K562 (cell line): ENCODE data around the gene PLD5. TPM values are rescaled to one million over a fixed set of nuclear protein-coding genes. Genes with fewer than 3 reads are reported as not detected.

Source experiments
- ATAC-seq: fragments of 200-7000 bp; cut with Tn5 transposase; 3 replicates; pipeline ENCODE4 v1.9.1; 2020; ENCODE audit warnings: moderate library complexity
- BruUV-seq: library from RNA; stranded (reverse); fragments of 400-500 nt; replicated peaks from 2 replicates; lab custom pipeline; 2021; lab: Mats Ljungman, UMichigan
- CTCF ChIA-PET: fragments of 300-600 bp; formaldehyde crosslinking; extraction: SDS; loops from one replicate; lab custom pipeline; 2021; ENCODE audit warnings: low intra/inter-chr PET ratio; lab: Yijun Ruan, JAX
- POLR2A ChIA-PET: fragments of 300-600, 350-650 bp; sonication (Branson Sonifier 250); formaldehyde crosslinking; extraction: SDS; loops from one replicate; lab custom pipeline; 2021; ENCODE audit warnings: antibody characterized with exemption, inconsistent platforms; lab: Yijun Ruan, JAX
- DNase-seq, 4 experiments: peaks; one replicate each; pipeline versions ENCODE4 v3.0.0 to v3.0.0-alpha.2; 2011 to 2018; ENCODE audit warnings: low spot score in 3 of 4, mixed read lengths in 3 of 4; ENCODE audit errors: extremely low read depth in 1 of 4
- FAIRE-seq: peaks from 2 replicates; lab custom pipeline; 2011; peaks lifted over from hg19 to GRCh38; lab: Jason Lieb, UNC
- H2AFZ ChIP-seq: 2 replicates; pipeline ENCODE4 v1.6.0; 2011; ENCODE audit warnings: low read depth, low read length, control low read depth, inconsistent platforms
- H3K27ac ChIP-seq: fragments of 200-600 bp; 3 replicates; pipeline ENCODE4 v1.8.0; 2011; ENCODE audit warnings: low read depth, mild to moderate bottlenecking, control low read depth, inconsistent platforms, low read length, moderate library complexity, mixed read lengths; ENCODE audit errors: extremely low read depth
- H3K27me3 ChIP-seq, 2 experiments: fragments of 300-600 bp in 1 of 2; 2 replicates in 1 of 2; 3 replicates in 1 of 2; pipeline versions ENCODE4 v1.6.0 to v1.8.0; 2011; ENCODE audit warnings: inconsistent platforms in 2 of 2, low read length in 2 of 2, mild to moderate bottlenecking in 1 of 2, mixed read lengths in 1 of 2, moderate library complexity in 1 of 2; ENCODE audit not compliant: control insufficient read depth in 2 of 2, insufficient read depth in 2 of 2
- H3K36me3 ChIP-seq: fragments of 300-600 bp; 3 replicates; pipeline ENCODE4 v1.8.0; 2011; ENCODE audit warnings: mild to moderate bottlenecking, low read length, inconsistent platforms; ENCODE audit not compliant: control insufficient read depth, insufficient read depth
- H3K4me1 ChIP-seq, 2 experiments: fragments of 200-600 bp in 1 of 2; replicated peaks in 1 of 2; 2 replicates in 1 of 2; 3 replicates in 1 of 2; pipeline versions ENCODE4 v1.5.1 to v1.8.0; 2011; ENCODE audit warnings: inconsistent platforms in 2 of 2, low read length in 2 of 2, mild to moderate bottlenecking in 1 of 2, mixed read lengths in 1 of 2, moderate library complexity in 1 of 2; ENCODE audit not compliant: control insufficient read depth in 2 of 2, insufficient read depth in 2 of 2
- H3K4me2 ChIP-seq: 2 replicates; pipeline ENCODE4 v1.6.1; 2011; ENCODE audit warnings: low read length, control low read depth, inconsistent platforms, mixed read lengths; ENCODE audit not compliant: insufficient read depth
- H3K4me3 ChIP-seq: fragments of 200-600 bp; sonication (generic), shearing (Covaris generic); 2 replicates; pipeline ENCODE4 v1.5.1; 2016; ENCODE audit warnings: control low read depth, inconsistent platforms
- H3K79me2 ChIP-seq: fragments of 200-600 bp; 3 replicates; pipeline ENCODE4 v1.8.0; 2011; ENCODE audit warnings: low read length, inconsistent platforms; ENCODE audit not compliant: control insufficient read depth, insufficient read depth
- H3K9ac ChIP-seq, 2 experiments: 2 replicates each; pipeline versions ENCODE4 v1.6.0 to v1.6.1; 2011; ENCODE audit warnings: low read depth in 2 of 2, low read length in 2 of 2, control low read depth in 1 of 2, inconsistent platforms in 1 of 2, mild to moderate bottlenecking in 1 of 2, mixed read lengths in 1 of 2; ENCODE audit not compliant: insufficient read depth in 1 of 2
- H3K9me1 ChIP-seq: one replicate; pipeline ENCODE4 v1.6.0; 2011; ENCODE audit warnings: inconsistent platforms, mild to moderate bottlenecking, low read length, moderate library complexity; ENCODE audit not compliant: control insufficient read depth, insufficient read depth
- H3K9me3 ChIP-seq: replicated peaks from 2 replicates; pipeline ENCODE4 v1.5.1; 2011; ENCODE audit warnings: low read depth, low read length, inconsistent platforms; ENCODE audit not compliant: control insufficient read depth, insufficient read depth
- H4K20me1 ChIP-seq: replicated peaks from 2 replicates; pipeline ENCODE4 v1.6.1; 2011; ENCODE audit warnings: low read length, inconsistent platforms, mixed read lengths; ENCODE audit not compliant: control insufficient read depth, insufficient read depth
- CBFA2T2 ChIP-seq: fragments of 450-650 bp; conservative IDR thresholded peaks from 2 replicates; pipeline ENCODE4 v1.6.1; 2017; ENCODE audit warnings: mild to moderate bottlenecking
- CHD7 ChIP-seq: fragments of 200-600 bp; sonication (generic); IDR thresholded peaks from one replicate; pipeline ENCODE4 v1.6.1; 2012; ENCODE audit warnings: mild to moderate bottlenecking, low read depth, low read length, inconsistent platforms
- RREB1 ChIP-seq: fragments of 250-450 bp; sonication (Bioruptor Pico); IDR thresholded peaks from 2 replicates; pipeline ENCODE4 v1.4.0; 2020
- WGBS: fragments of 100-300 bp; shearing (Covaris generic); methylation state at CpG from one replicate; pipeline ENCODE4 v1.1.6; 2016; ENCODE audit warnings: low coverage, mixed read lengths; ENCODE audit not compliant: insufficient coverage; ENCODE audit errors: missing lambda C conversion rate; 5-methylcytosine and 5-hydroxymethylcytosine counted together
- in situ Hi-C: fragments of 300-500 bp; cut with MboI; formaldehyde crosslinking; loops from 4 replicates; pipeline ENCODE4 v1.15.0; 2018; ENCODE audit warnings: inconsistent platforms, mixed read lengths
- intact Hi-C: fragments of 100-400 bp; cut with micrococcal nuclease; formaldehyde crosslinking; loops from 2 replicates; pipeline ENCODE4 v1.14.2; 2022
- polyA plus RNA-seq, 8 experiments: library from polyadenylated mRNA; depleted of rRNA in 4 of 8; stranded (reverse) in 5 of 8; unstranded in 3 of 8; fragments of >200 nt; fragmentation: Nextera tagmentation in 2 of 8; fragmentation: Illumina TruSeq in 1 of 8; extraction: Ambion mirVana in 2 of 8; extraction: Trizol in 1 of 8; gene quantifications; 2 replicates each; pipeline versions ENCODE4 v1.2.1 to v1.2.3, GENCODE V29; 2011 to 2014; ENCODE audit warnings: inconsistent platforms in 1 of 8, missing spikeins in 1 of 8
- total RNA-seq, 7 experiments: library from RNA; depleted of rRNA in 6 of 7; stranded (reverse); fragments of >200 nt in 6 of 7; fragmentation: Illumina TruSeq in 2 of 7; extraction: Trizol in 2 of 7; gene quantifications; 2 replicates each; pipeline versions ENCODE4 v1.2.1 to v1.2.3, GENCODE V29; 2011 to 2021; ENCODE audit warnings: low replicate concordance in 1 of 7

The PLD5 gene
- total and polyA plus RNA-seq, 9 of the 15 experiments (the other 6 are each of a cell fraction or from before 2014, with no cell fraction given) = not detected

DNA sequence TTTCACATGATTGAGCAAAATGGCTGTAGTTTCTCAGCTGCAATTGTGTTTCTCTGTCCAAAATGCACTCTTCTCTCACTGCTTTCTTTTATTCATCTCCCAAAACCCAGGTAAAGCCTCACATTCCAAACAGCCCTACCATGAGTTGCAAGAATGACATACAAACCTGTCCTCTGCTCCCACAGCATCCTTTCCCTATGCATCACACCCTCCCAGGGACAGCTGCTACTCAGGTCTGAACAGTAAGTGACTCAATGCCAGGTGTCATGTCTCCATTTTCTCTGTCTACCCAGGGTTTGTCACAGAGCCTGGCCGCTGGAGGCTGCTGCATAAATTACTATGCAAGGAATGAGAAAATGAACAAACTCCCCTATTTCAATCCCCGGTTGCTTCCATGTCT lies 118.5 kb downstream of the PLD5 start (continued):
- no peak for TF ChIP-seq RREB1

GRCh38 chr1:242404296-242404695 lies 120.2 kb downstream of the PLD5 start:
- no peak for ATAC-seq
- intact Hi-C loops = no loop called here
- Histone ChIP-seq H3K9me1 (no peaks in the 10 kb centered on the region), H3K27ac (no peak overlapping the region), H3K79me2 (no peaks in the 10 kb centered on the region), H3K4me2 (no peak overlapping the region), H3K36me3 (no peaks in the 10 kb centered on the region), H3K9me3 (no peaks in the 10 kb centered on the region; the same call in 1 of the 2 replicates), H4K20me1 (no peaks in the 10 kb centered on the region), H3K4me1 (no peaks in the 10 kb centered on the region), H3K4me3 (no peak overlapping the region), H2AFZ (no peak overlapping the region), H3K9ac (no peak overlapping the region), H3K27me3 (no peaks in the 10 kb centered on the region)
- DNase-seq = no peak
- WGBS = under 1% methylated on average over 5 of the region's 5 CpGs
- BruUV-seq = no TSS peak
- POLR2A ChIA-PET = no interaction called here
- no peak for FAIRE-seq
- in situ Hi-C loops = no loop called here
- CTCF ChIA-PET = no interaction called here
- no peak for TF ChIP-seq CHD7
- no peak for TF ChIP-seq CBFA2T2
